KBM-7 (cell line): ENCODE results near the gene KLF13.
"Not testable (repeated sequence)": the region's sequence is repeated elsewhere in the genome, so short reads cannot be mapped to it uniquely, and the experiment has no call there.

Source experiments
- DNase-seq: peaks from one replicate; pipeline ENCODE4 v3.0.0-alpha.2; 2015
- in situ Hi-C: fragments of 300-500 bp; cut with MboI; formaldehyde crosslinking; loops from 2 replicates; pipeline ENCODE4 v1.14.3; 2020; ENCODE audit warnings: low sequenced_read_pairs, low pct_unique_long_range_greater_than_20kb, mixed read lengths

KLF13 gene

GRCh38 chr15:31356097-31356496, 29.5 kb downstream of the KLF13 start:
- in situ Hi-C loops, DNase-seq: not testable (repeated sequence)

- in situ Hi-C loops: no loop called here
- DNase-seq: peak; percentile 62
Measured at GRCh38 chr15:31357148-31357547, 30.5 kb downstream of the KLF13 start.

- DNase-seq: no peak
- in situ Hi-C loops: no loop called here
Measured at GRCh38 chr15:31358163-31358562, 31.5 kb downstream of the KLF13 start.

- in situ Hi-C loops: no loop called here
- DNase-seq: no peak
Measured at GRCh38 chr15:31358957-31359701, 32.5 kb downstream of the KLF13 start.

- in situ Hi-C loops: no loop called here
- peak; percentile 62 for DNase-seq
Measured at GRCh38 chr15:31359702-31360111, 33.1 kb downstream of the KLF13 start.

GRCh38 chr15:31360158-31360561, 33.5 kb downstream of the KLF13 start:
- in situ Hi-C loops: no loop called here
- DNase-seq: no peak

- DNase-seq: peak; percentile 83
- in situ Hi-C loops: no loop called here
Measured at GRCh38 chr15:31360843-31361763, 34.5 kb downstream of the KLF13 start.

- DNase-seq: no peak
- in situ Hi-C loops: no loop called here
Measured at GRCh38 chr15:31361764-31362515, 35.3 kb downstream of the KLF13 start.

GRCh38 chr15:31362886-31363285, 36.3 kb downstream of the KLF13 start:
- in situ Hi-C loops: no loop called here
- no peak for DNase-seq

GRCh38 chr15:31364301-31365031, 37.8 kb downstream of the KLF13 start:
- peak; percentile 40 for DNase-seq
- in situ Hi-C loops: no loop called here

- in situ Hi-C loops: no loop called here
- no peak for DNase-seq
Measured at GRCh38 chr15:31365032-31365654, 38.5 kb downstream of the KLF13 start.

- in situ Hi-C loops: no loop called here
- DNase-seq: peak; percentile 93
Measured at GRCh38 chr15:31365655-31366127, 39.1 kb downstream of the KLF13 start.

- DNase-seq: no peak
Measured at GRCh38 chr15:31366169-31366734, 39.6 kb downstream of the KLF13 start.

GRCh38 chr15:31367021-31367729, 40.5 kb downstream of the KLF13 start:
- no peak for DNase-seq
- in situ Hi-C loops: no loop called here

More at GRCh38 chr15:31366169-31366734, 39.6 kb downstream of the KLF13 start:
- in situ Hi-C loops: no loop called here

- in situ Hi-C loops: no loop called here
Measured at GRCh38 chr15:31367730-31368344, 41.2 kb downstream of the KLF13 start.

GRCh38 chr15:31369727-31370126, 43.1 kb downstream of the KLF13 start:
- no peak for DNase-seq
- in situ Hi-C loops: no loop called here

More at GRCh38 chr15:31367730-31368344, 41.2 kb downstream of the KLF13 start:
- DNase-seq: peak; percentile 38
